ENCODE data around the gene LGALS7B.
"Not testable (repeated sequence)": the region's sequence is repeated elsewhere in the genome, so short reads cannot be mapped to it uniquely, and the experiment has no call there.

LGALS7B gene

GRCh38 chr19:38797781-38798180 lies 8.8 kb downstream of the LGALS7B start:
- not testable (repeated sequence) for DNase-seq (ENCODE audit: low read depth)

GRCh38 chr19:38799104-38799503 lies 10.1 kb downstream of the LGALS7B start:
- no peak for DNase-seq (ENCODE audit: low read depth)

GRCh38 chr19:38800577-38801347 lies 11.8 kb downstream of the LGALS7B start:
- no peak for DNase-seq (ENCODE audit: low read depth)

- DNase-seq (ENCODE audit: low read depth): no peak
These were observed 12.5 kb downstream of the LGALS7B start for GRCh38 chr19:38801359-38802095.

- DNase-seq (ENCODE audit: low read depth): no peak
These were observed 14.5 kb downstream of the LGALS7B start for GRCh38 chr19:38803543-38803942.

GRCh38 chr19:38805180-38805579 lies 16.2 kb downstream of the LGALS7B start:
- no peak for DNase-seq (ENCODE audit: low read depth)

- DNase-seq (ENCODE audit: low read depth): no peak
These were observed 17.4 kb downstream of the LGALS7B start for GRCh38 chr19:38806371-38806770.

GRCh38 chr19:38807374-38808098 lies 18.5 kb downstream of the LGALS7B start:
- not testable (repeated sequence) for DNase-seq (ENCODE audit: low read depth)

- DNase-seq (ENCODE audit: low read depth): no peak
These were observed 19.7 kb downstream of the LGALS7B start for GRCh38 chr19:38808741-38809140.

GRCh38 chr19:38809592-38810252 lies 20.7 kb downstream of the LGALS7B start:
- DNase-seq (ENCODE audit: low read depth): no peak

GRCh38 chr19:38812009-38812840 lies 23.2 kb downstream of the LGALS7B start:
- DNase-seq (ENCODE audit: low read depth): no peak

- DNase-seq (ENCODE audit: low read depth): no peak
These were observed 23.9 kb downstream of the LGALS7B start, which contains the start of gene LGALS4 for GRCh38 chr19:38812841-38813320. Gene LGALS4 (minus strand): TSS chr19:38812945. CDS start chr19:38812886, 59 bp downstream.

- no peak for DNase-seq (ENCODE audit: low read depth)
These were observed 24.3 kb downstream of the LGALS7B start for GRCh38 chr19:38813323-38813722.

GRCh38 chr19:38813932-38814331 lies 24.9 kb downstream of the LGALS7B start:
- DNase-seq (ENCODE audit: low read depth): not testable (repeated sequence)

- DNase-seq (ENCODE audit: low read depth): no peak
These were observed 26.3 kb downstream of the LGALS7B start for GRCh38 chr19:38815059-38816001.

- no peak for DNase-seq (ENCODE audit: low read depth)
These were observed 27.2 kb downstream of the LGALS7B start for GRCh38 chr19:38816131-38816750.

GRCh38 chr19:38817081-38817480 lies 28.1 kb downstream of the LGALS7B start:
- no peak for DNase-seq (ENCODE audit: low read depth)

GRCh38 chr19:38819231-38819920 lies 30.4 kb downstream of the LGALS7B start:
- DNase-seq (ENCODE audit: low read depth): no peak
